Left lobe of liver (tissue), 2 donors: ENCODE measurements around the gene USH1C. TPM values are rescaled to one million over a fixed set of nuclear protein-coding genes. Genes with fewer than 3 reads are reported as not detected.

Experiments
- ATAC-seq: fragments of 200-7000 bp; cut with Tn5 transposase; one replicate; pipeline ENCODE4 v1.9.1; 2020; ENCODE audit warnings: mild to moderate bottlenecking, moderate library complexity
- DNase-seq: peaks from one replicate; pipeline ENCODE4 v3.0.0-alpha.2; 2020; ENCODE audit warnings: low spot score
- total RNA-seq: library from RNA; stranded (reverse); gene quantifications from one replicate; pipeline ENCODE4 v1.2.1, GENCODE V29; 2021
- donor health status: DM: no; HTN: no; CAD: no; lungs with moderate emphysema.
- donor health status: DM: no; HTN: yes; CAD: no.

Gene USH1C
- total RNA-seq, 1 donor from 2014 or later, result 1.2 TPM

GRCh38 chr11:17571431-17572358 is 27.5 kb upstream of the USH1C start:
- ATAC-seq, result no peak

DNA sequence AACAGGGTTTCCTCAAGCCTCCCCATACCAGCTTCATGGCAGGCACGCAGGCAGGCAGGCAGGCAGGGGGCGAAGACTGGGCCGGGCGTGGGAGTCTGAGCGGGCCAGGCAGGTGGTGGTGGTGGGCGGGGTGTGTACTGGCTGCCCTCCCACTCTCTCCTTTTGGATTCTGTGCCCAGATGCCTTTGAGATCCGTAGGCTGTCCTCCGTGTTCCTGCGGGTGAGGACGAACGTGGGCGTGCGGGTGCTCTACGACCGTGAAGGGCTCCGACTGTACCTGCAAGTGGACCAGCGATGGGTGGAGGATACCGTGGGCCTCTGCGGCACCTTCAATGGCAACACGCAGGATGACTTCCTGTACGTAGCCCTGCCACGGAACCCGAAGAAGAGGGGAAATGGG is 25.8 kb upstream of the USH1C start:
- DNase-seq, result no peak
- ATAC-seq, result no peak

More at GRCh38 chr11:17571431-17572358, 27.5 kb upstream of the USH1C start:
- no peak for DNase-seq

DNA sequence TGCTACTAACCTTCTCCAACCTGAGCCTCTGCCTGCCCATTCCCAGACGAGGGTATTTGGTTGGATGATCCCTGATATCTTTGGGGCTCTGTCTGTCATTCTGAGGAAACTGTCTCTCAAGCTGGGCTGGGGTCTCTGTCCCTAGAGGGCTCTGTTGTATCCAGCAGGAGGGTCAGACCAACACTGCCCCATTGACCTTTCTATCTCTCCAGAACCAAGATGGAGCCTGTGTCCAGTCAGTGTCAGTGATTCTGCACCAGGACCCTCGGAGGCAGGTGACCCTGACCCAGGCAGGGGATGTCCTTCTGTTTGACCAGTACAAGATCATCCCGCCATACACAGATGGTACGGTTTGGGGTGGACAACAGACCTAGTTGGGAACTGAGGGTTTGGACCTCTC is 24.7 kb upstream of the USH1C start:
- no peak for DNase-seq
- ATAC-seq, result no peak

GRCh38 chr11:17564687-17565042 is 20.4 kb upstream of the USH1C start:
- DNase-seq (no peak), ATAC-seq (no peak)

DNA sequence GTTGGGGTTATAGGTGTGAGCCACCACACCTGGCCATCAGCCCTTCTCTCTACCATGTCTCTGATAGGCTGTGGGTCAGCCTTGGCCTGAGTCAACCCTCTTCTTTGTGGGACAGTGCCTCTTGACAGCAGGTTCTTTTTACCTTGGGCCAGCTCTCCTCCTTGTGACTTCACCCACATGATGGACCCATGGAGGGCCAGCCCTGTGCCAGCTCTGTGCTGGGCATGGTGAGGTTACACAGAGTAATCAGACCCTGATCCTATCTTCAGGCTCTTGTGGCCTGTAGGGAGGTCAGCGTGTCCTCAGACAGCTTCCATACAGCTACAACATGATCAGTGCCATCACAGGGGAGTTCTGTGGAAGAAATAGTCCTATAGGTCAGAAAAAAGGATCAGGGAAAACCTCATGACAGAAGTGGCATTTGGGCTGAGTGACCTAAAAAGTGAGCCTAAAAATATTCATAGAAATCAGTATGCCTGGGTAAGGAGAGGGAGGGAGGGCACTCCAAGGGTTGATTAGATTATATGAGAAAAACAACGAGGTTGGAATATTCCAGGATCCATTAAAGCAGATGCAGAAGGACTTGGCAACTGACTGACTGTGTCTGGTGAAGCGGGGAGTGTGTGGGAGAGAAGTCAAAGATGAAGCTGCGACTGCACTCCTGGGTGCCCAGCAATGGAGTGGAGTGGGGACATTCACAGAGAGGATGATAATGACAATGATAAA is 19.9 kb upstream of the USH1C start:
- DNase-seq (no peak), ATAC-seq (no peak)

GRCh38 chr11:17563231-17563646 is 19.0 kb upstream of the USH1C start:
- DNase-seq (no peak), ATAC-seq (no peak)

- DNase-seq (no peak), ATAC-seq (no peak)
These were observed 17.3 kb upstream of the USH1C start for GRCh38 chr11:17561526-17561925.

DNA sequence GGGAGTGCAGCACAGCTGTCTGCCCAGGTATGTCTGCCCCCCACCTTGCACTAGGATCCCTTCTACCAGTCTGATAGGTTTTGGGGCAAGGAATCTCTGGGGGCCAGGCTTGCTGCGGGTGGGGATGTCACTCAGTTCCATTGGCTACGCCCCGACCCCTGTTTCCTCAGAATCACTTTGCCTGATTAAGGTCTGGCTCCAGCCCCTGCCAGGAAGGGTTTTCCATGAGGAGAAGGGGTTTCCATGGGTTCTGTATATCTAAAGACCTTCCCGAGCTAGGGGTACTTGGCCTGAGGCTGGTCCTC is 16.8 kb upstream of the USH1C start:
- no peak for DNase-seq

GRCh38 chr11:17560281-17561110 is 16.3 kb upstream of the USH1C start:
- ATAC-seq, result no peak

More for the DNA sequence above, 16.8 kb upstream of the USH1C start:
- ATAC-seq, result no peak

DNA sequence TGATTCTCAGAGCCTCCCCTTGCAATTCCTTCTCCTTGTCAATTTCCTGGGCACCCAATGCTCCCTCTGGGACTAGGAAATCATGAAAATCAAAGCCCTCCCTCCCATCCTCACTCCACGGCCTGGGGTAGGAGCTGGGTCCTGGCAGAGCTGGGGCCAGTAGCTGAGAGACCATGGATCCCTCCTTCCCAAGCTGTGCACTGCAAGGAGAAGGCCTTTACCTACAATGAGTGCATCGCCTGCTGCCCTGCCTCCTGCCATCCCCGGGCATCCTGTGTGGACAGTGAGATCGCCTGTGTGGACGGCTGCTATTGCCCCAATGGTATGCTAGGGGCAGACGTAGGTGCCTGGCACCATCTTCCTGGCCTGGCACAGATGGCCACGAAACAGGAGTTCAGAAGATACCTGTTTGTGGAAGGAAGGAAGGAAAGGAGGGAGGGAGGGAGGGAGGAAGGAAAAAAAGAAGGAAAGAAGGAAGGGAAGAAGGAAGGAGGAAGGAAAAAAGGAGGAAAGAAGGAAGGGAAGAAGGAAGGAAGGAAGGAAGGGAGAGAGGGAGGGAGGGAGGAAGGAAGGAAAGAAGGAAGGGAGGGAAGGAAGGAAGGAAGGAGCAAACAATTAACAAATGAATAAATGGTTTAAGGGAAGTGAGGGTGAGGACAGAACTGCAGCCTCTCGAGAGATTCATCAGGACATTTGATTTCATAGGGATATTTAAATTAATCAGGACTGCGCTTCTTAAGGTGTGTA is 15.3 kb upstream of the USH1C start:
- DNase-seq (no peak), ATAC-seq (no peak)

More at GRCh38 chr11:17560281-17561110, 16.3 kb upstream of the USH1C start:
- DNase-seq, result no peak

DNA sequence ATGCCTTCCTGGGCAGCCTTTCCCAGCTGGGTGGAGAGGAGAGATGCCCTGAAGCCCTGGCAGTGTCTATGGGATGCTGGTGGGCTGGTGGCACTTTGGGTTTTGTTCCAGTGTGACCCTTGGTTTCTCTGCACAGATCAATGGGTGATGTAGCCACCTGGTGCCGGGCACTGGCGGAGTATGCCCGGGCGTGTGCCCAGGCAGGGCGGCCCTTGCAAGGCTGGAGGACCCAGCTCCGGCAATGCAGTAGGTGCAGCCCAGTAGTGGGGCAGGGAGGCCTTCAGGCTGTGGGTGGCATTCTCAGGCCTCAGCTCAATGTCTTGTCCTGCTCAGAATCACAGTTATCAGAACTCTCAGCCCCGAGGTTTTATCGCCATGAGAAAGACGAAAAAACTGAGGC is 14.7 kb upstream of the USH1C start:
- no peak for DNase-seq
- ATAC-seq, result no peak

DNA sequence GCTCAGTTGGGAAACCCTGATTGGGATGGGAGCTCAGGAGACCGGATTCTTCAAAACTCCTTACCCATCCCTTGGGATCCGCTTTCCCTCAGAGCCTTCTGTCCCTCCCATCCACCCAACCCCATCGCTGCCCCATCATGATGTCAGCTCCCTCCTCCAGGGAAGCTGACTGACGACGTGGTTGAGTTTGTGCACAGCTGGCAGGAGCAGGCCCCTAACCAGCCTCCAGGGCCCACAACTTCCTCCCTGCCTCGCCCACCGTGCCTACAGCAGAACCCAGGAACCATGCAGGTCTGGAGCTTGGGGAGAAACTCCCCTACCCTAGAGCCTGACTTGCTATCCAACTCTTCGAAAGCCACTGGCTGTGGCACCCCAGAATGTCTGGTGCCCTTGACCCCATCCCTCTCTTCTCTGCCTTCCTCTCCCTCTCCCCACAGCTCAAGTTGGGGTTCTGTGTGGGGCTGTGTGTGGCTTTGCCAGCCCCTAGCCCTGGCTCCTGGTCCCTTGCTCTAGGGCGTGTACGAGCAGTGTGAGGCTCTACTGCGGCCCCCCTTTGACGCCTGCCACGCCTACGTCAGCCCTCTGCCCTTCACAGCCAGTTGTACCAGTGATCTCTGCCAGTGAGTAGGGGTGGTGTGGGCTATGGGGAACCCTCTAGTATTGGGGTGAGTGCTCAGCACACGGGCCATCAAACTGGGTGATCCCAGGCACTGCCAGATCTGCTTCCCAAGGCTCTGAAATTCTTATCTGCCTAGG is 14.0 kb upstream of the USH1C start:
- DNase-seq (no peak), ATAC-seq (no peak)

- DNase-seq (no peak), ATAC-seq (no peak)
These were observed 12.8 kb upstream of the USH1C start for GRCh38 chr11:17556999-17557398.

DNA sequence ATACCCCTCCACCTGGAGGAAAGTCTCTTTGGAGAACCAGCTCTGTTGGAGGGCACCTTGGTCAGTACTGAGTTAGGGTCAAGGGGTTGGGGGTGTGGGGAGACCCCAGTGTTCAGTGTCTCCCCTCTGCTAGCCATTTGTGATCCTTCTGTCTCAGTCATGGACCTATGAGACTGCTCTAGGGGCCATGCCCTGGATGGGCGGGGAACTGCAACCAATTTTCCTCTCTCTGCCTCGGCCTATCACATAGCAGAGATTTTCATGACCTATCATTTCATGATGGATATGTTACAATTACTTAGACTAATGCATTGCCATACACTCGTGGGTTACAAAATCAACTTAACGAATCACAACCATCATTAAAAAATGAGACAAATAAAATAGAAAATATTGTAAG is 10.3 kb upstream of the USH1C start:
- ATAC-seq (no peak), DNase-seq (no peak)

DNA sequence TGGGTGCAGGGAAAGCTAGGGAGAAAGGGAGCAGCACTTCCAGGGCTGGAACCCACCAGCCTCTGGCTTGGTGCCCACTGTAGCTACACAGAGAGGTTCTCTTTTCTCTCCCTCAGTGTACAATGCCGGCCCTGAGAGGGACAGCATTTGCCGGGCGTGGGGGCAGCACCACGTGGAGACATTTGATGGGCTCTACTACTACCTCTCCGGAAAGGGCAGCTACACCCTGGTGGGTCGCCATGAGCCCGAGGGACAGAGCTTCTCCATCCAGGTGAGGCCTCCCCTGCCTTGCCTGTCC is 9.0 kb upstream of the USH1C start:
- ATAC-seq (no peak), DNase-seq (no peak)

DNA sequence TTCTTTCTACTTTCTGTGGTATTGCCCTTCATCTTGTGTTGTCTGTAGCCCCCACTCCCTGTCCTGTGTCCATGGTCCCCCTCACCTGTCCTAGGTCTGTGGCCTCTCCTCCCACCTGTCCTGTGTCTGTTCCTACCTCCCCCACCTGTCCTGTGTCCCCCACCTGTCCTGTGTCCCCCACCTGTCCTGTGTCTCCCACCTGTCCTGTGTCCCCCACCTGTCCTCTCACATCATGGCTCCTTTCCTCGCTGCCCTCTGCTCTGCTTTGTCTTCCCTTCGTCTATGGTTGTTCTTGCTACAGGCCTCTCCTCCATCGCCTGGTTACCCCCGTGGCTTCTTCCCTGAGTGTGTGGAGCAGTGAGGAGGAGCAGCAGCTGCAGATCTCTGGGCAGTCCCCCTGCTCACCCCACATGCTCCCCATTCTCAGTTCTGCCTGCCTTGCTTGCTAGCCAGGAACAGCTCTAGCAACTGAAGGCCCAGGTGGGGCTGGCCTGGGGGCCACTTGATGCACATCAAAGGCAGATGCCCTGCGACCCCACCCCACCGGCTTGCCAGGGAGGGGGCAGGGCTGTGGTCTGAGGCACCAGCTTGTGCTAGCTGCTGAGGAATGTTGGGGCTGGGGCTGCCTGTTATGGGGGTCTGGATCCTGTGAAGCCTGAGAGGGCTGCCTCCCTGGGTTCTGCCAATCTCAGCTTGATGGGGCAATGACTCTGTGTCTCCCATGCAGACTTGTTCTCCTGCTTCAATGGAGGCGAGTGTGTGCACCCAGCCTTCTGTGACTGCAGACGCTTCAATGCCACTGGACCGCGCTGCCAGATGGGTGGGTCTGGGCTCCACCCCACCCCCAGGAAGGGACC is 8.4 kb upstream of the USH1C start:
- DNase-seq, result no peak
- peak; percentile 19 for ATAC-seq

DNA sequence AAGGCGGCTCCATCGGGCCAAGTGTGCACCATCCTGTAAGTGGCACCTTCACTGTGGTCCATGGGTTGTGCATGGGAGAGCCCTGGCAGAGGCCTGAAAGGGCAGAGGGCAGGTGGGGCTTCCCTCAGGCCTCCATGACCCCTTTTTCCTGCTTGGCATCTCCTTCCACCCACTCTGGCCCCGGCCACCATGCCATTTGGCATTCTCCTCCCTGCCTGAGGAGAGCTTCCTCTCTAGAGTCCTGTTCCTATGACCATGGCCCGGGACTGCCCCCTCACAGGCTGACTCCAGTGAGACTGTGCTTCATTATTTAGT is 7.8 kb upstream of the USH1C start:
- ATAC-seq (no peak), DNase-seq (no peak)

DNA sequence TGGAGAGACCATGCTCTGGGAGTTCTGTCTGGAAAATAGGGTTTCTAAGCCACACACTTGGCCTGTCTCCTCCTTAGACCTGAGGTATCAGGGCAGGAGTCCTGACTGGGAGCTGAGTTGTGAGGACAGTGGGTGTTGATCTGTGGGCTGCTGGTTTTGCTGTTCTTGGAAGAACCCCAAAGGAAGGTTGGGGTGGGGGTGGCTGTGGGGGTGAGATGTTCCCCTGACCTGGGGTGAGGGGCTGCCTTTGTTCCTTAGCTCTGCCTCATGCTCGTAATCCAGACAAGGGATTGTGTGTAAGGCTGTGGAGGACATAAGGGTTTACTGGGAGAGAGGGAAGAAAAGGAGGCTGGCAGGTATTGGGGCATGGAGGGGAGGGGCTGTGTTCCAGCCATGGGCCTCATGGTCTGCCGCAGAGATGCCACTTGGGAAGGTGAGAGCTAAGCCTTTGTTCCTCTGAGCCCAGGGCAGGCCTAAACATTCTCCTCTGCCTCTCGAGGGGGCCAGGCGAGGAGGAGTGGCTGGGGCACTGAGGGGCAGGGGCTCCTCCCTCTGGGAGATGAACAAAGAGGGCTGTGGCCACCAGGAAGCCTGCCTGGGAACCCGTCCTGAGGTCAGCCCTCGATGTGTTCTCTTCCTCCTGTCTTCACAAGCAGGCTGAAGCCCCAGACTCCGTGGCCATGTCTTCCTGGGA is 7.3 kb upstream of the USH1C start:
- ATAC-seq (no peak), DNase-seq (no peak)
